ENCODE results near the gene PCDHGC4.

PCDHGC4 gene

GRCh38 chr5:141512911-141513626, 28.2 kb downstream of the PCDHGC4 start:
- DNase-seq, result peak; percentile 52

- DNase-seq, result peak; percentile 41
Measured at GRCh38 chr5:141513627-141514329, 28.9 kb downstream of the PCDHGC4 start.

- DNase-seq, result no peak
Measured at GRCh38 chr5:141514330-141515133, 29.7 kb downstream of the PCDHGC4 start.

- no peak for DNase-seq
Measured at GRCh38 chr5:141515141-141515540, 30.3 kb downstream of the PCDHGC4 start.

- DNase-seq, result no peak
Measured at GRCh38 chr5:141515946-141516671, 31.3 kb downstream of the PCDHGC4 start.

- no peak for DNase-seq
Measured at GRCh38 chr5:141516672-141517025, 31.8 kb downstream of the PCDHGC4 start.

- no peak for DNase-seq
Measured at GRCh38 chr5:141517312-141517711, 32.5 kb downstream of the PCDHGC4 start.

GRCh38 chr5:141517880-141518617, 33.2 kb downstream of the PCDHGC4 start:
- no peak for DNase-seq

- no peak for DNase-seq
Measured at GRCh38 chr5:141518618-141519015, 33.8 kb downstream of the PCDHGC4 start.

- no peak for DNase-seq
Measured at GRCh38 chr5:141519605-141520565, 35.1 kb downstream of the PCDHGC4 start.

- DNase-seq, result no peak
Measured at GRCh38 chr5:141521244-141521781, 36.5 kb downstream of the PCDHGC4 start.

GRCh38 chr5:141522301-141522700, 37.5 kb downstream of the PCDHGC4 start:
- DNase-seq, result no peak

GRCh38 chr5:141523991-141524390, 39.2 kb downstream of the PCDHGC4 start:
- DNase-seq, result no peak

GRCh38 chr5:141524604-141525597, 40.1 kb downstream of the PCDHGC4 start:
- DNase-seq, result peak; percentile 83

- no peak for DNase-seq
Measured at GRCh38 chr5:141525653-141526052, 40.8 kb downstream of the PCDHGC4 start.

GRCh38 chr5:141527426-141527825, 42.6 kb downstream of the PCDHGC4 start:
- no peak for DNase-seq

GRCh38 chr5:141528291-141528984, 43.6 kb downstream of the PCDHGC4 start:
- DNase-seq, result no peak

- DNase-seq, result no peak
Measured at GRCh38 chr5:141529002-141529401, 44.2 kb downstream of the PCDHGC4 start.

GRCh38 chr5:141529873-141530272, 45.0 kb downstream of the PCDHGC4 start:
- no peak for DNase-seq

Measured in NCI-H1092 treated with DMSO at 0.1 percent for 48 hours (cell line).